GM12873 (cell line): Measurements from ENCODE around the gene RAMP2.

Experiments used
- TF ChIP-seq, protein P1 (sequence below): IDR thresholded peaks from 2 replicates; pipeline ENCODE4 v1.5.1; 2012; ENCODE audit warnings: low read depth, mild to moderate bottlenecking, moderate library complexity, low read length, control low read depth; ENCODE audit not compliant: insufficient read depth; ENCODE audit errors: missing control alignments

The RAMP2 gene

DNA sequence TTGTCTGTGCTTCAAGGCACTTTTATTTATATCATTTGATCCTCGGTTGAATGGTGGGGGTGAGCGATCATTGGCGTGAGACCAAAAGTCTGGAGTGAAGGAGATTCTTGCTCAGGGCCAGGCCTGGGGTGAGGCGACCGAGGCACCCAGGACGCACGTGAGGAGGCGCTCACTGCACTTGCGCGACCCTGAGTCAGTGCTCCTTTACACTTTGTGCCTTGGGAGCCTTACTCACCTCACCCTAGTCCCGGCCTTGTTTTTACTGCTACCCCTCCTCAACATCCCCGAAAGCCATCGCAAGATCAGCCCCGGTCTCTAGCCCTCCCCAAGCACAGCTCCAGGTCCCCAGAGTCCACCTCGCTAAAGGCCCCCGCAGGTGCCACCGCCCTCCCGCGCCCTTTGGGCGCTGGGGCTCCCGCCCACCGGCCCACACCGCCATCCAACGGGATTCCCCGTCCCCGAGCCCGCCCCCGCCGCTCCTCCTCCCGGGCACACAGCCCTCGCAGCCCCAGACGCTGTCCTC is 16.7 kb upstream of the RAMP2 start:
- TF ChIP-seq, protein P1, sequence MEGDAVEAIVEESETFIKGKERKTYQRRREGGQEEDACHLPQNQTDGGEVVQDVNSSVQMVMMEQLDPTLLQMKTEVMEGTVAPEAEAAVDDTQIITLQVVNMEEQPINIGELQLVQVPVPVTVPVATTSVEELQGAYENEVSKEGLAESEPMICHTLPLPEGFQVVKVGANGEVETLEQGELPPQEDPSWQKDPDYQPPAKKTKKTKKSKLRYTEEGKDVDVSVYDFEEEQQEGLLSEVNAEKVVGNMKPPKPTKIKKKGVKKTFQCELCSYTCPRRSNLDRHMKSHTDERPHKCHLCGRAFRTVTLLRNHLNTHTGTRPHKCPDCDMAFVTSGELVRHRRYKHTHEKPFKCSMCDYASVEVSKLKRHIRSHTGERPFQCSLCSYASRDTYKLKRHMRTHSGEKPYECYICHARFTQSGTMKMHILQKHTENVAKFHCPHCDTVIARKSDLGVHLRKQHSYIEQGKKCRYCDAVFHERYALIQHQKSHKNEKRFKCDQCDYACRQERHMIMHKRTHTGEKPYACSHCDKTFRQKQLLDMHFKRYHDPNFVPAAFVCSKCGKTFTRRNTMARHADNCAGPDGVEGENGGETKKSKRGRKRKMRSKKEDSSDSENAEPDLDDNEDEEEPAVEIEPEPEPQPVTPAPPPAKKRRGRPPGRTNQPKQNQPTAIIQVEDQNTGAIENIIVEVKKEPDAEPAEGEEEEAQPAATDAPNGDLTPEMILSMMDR: no peak

DNA sequence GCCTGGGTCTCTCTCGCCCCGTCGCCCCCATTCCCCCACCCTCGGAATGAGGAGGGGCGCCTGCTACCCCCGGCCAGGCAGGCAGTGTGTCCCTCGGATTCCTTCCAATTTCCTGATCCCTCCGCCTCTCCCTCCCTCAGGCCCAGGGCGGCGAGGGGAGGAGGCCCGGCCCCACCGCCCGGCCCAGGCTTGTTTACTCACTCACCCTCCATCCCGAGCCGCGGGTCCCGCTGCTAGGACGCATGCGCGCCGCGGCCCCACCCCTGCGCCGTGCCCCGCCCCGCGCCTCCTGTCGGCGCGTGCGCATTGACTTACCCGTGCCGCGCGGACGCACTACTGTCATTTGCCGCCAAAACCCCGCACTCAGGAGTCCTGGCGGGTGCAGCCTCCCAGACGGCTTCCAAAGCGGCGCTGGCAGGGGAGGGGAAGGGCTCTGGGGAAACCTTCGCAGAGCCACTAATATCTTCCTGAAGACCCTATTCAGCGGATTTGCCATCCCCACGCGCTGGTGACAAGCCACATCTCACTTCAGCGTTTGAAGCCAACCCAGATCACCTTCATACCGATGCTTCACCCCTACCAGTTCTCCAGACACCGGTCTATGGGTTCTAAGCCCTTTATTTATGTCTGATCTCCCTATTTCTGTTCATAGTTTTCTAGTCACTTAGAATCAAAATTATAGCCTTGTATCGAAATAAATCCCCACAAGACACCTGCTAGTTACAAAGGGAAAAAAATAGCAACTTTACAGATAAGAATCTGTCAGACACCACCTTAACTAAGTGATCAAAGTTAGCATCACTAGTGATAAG is 16.0 kb upstream of the RAMP2 start, which contains the start of gene EZH1:
TSS of gene EZH1 (minus strand) at position 235 of the 812 bp plus-strand sequence. CDS start 16,099 bp downstream, outside the sequence.
- TF ChIP-seq, protein P1: no peak

GRCh38 chr17:42748202-42748907 is 12.7 kb upstream of the RAMP2 start:
- TF ChIP-seq, protein P1: no peak

DNA sequence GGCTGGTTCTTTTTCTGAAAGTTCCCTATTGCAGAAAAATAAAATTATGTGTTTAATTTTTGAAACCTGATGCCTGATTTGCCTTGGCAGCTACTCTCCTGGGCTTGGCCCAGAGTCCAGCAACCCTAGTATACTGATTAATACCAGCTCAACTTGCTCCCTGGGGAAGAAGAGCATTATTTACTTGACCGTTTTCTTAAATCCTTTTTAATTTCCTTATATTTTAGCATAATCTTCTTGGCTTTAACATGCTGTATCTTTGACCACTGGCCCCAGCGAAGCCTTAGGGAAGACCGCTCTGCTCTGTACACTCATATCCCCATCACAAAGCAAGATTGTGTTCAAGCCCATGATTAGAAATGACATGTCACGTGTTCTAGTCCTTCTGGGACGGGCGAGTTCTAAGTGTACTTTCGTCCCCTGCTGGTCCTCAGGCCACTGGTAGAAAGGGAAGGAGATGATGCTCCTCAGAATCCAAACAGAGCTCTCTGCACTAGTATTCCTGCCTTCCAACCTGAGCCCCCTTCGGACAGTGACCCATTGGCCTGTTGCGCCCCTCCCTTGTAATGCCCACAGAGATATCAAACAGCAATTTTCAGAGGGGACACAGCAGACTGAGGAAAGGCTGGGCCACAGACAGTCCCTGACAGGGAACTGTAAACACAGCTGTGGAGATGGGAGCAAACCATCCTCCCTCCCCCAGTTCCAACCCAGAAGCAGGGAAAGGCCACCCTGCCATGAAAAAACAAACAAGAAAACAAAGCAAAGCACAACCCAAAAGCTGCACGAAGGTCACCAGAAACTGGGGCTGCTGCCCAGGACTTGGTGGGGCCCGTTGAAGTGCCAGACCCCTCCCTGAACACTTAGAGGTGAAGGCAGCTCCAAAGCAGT is 11.9 kb upstream of the RAMP2 start:
- TF ChIP-seq, protein P1: no peak

DNA sequence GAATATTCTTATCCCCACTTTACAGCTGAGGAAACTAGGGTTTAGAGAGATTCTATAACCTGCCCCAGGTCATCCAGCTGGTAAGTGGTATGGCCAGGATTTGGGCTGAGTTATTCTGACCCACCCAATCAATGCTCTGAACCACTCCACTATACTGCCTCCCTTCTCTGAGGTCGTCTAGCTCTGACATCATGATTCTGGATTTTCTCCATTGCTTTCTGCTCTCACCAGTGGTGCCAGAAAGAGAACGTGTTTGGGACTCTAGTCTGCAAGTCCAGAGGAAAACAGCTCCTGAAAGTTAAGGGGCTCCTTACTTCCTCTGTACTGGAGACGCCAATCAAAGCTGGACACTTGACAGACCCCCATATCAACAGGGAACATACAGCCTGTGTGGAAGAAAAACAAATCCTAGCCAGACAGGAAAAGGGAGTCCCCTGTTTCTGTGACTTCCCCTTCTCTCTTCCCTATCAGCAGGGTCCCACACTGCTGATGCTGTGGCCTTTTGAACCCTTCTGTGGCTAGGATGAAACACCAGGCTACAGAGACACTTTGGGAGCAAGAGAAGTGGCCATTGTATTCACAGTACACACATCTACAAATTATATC is 10.2 kb upstream of the RAMP2 start:
- TF ChIP-seq, protein P1: no peak

DNA sequence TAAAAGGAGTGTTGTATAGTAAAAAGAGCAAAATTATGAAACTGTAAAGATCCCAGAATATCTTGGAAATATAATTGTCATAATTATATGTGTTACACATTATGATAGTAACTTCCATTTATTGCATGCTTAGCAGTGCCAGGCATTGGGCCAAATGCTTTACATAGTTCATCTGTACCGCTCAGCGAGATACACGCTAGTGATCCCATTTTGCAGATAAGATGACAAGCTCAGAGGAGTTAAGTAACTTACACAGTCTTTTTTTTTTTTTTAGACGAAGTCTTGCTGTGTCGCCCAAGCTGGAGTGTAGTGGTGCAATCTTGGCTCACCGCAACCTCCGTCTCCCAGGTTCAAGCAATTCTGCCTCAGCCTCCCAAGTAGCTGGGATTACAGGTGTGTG is 9.4 kb upstream of the RAMP2 start:
- TF ChIP-seq, protein P1: no peak
